Kidney epithelial cell (primary cell): ENCODE results near the gene FOXA3. TPM values are rescaled to one million over a fixed set of nuclear protein-coding genes. Genes with fewer than 3 reads are reported as not detected.

Experiments used
- DNase-seq: peaks from one replicate; pipeline ENCODE4 v3.0.0-alpha.2; 2010; ENCODE audit warnings: low read depth
- H3K27me3 ChIP-seq: 2 replicates; pipeline ENCODE4 v1.6.0; 2011; ENCODE audit warnings: low read length; ENCODE audit not compliant: control insufficient read depth, insufficient read depth
- H3K36me3 ChIP-seq: 2 replicates; pipeline ENCODE4 v1.5.1; 2011; ENCODE audit warnings: low read length; ENCODE audit not compliant: control insufficient read depth, insufficient read depth
- H3K4me3 ChIP-seq: 2 replicates; pipeline ENCODE4 v1.5.1; 2011; ENCODE audit warnings: low read depth, mild to moderate bottlenecking, control low read depth, low read length
- total RNA-seq: library from RNA; depleted of rRNA; stranded (reverse); fragments of >200 nt; gene quantifications from 2 replicates; pipeline ENCODE4 v1.2.3, GENCODE V29; 2015
- TF ChIP-seq, protein P1 (sequence below): IDR thresholded peaks from 2 replicates; pipeline ENCODE4 v1.5.1; 2011; ENCODE audit warnings: mild to moderate bottlenecking, moderate library complexity, low read length, control low read depth, inconsistent platforms; ENCODE audit not compliant: insufficient read depth, poor library complexity, severe bottlenecking

Gene FOXA3
- total RNA-seq, 1 donor from 2014 or later = 0.50 TPM

DNA sequence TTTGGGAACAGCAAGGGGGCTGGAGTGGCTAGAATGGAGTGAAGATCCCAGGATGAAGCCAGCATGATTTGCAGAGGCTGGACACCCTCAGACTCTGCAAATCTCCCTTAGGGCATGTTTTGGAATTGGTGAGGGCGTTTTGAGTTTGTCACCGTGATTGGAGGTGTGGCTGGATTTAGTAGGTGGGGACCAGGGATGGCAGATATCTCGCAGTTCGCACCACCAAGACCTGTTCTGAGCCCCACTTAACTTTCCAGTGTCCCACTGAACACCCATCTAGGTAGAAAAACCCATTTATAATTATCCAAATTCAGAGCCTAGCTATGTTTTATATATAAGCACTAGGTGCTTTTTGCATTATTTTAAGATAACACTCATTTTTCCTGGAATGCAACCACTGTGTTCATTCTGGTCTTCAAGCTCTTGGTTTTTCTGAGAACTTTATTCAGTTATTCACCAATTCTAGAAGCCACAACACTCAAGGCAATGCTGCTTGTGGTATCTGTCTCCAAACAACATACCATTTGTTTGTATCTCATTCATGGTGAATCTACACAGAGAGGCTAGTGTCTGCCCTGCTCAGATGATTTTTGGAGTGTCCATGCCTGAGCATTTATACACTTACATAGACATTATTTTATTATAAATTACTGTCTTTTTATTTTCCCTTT lies 53.4 kb downstream of the FOXA3 start:
- no peak for DNase-seq
- H3K4me3 ChIP-seq = no peak overlapping the region
- TF ChIP-seq, protein P1, sequence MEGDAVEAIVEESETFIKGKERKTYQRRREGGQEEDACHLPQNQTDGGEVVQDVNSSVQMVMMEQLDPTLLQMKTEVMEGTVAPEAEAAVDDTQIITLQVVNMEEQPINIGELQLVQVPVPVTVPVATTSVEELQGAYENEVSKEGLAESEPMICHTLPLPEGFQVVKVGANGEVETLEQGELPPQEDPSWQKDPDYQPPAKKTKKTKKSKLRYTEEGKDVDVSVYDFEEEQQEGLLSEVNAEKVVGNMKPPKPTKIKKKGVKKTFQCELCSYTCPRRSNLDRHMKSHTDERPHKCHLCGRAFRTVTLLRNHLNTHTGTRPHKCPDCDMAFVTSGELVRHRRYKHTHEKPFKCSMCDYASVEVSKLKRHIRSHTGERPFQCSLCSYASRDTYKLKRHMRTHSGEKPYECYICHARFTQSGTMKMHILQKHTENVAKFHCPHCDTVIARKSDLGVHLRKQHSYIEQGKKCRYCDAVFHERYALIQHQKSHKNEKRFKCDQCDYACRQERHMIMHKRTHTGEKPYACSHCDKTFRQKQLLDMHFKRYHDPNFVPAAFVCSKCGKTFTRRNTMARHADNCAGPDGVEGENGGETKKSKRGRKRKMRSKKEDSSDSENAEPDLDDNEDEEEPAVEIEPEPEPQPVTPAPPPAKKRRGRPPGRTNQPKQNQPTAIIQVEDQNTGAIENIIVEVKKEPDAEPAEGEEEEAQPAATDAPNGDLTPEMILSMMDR = no peak

DNA sequence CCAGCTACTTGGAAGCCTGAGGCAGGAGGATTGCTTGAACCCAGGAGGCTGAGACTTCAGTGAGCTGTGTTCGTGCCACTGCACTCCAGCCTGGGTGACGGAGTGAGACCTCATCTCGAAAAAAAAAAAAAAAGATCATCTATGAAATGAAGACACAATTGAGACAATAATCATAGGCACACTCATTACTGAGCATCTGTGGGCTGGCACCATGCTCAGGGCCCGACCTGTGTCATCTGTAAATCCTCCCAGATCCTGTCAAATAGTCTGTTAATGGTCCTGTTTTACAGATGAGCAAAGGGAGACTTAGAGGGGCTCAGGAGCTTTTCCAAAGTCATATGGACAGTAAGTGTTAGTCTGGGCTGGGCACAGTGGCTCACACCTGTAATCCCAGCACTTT lies 54.6 kb downstream of the FOXA3 start:
- no peaks in the 10 kb centered on the region for H3K36me3 ChIP-seq
- TF ChIP-seq, protein P1 = no peak
- H3K4me3 ChIP-seq = no peak overlapping the region
- no peak for DNase-seq
- peaks cover 15% of the 10 kb centered on the region for H3K27me3 ChIP-seq

More for the DNA sequence above, 53.4 kb downstream of the FOXA3 start:
- peaks cover 15% of the 10 kb centered on the region for H3K27me3 ChIP-seq
- no peaks in the 10 kb centered on the region for H3K36me3 ChIP-seq

DNA sequence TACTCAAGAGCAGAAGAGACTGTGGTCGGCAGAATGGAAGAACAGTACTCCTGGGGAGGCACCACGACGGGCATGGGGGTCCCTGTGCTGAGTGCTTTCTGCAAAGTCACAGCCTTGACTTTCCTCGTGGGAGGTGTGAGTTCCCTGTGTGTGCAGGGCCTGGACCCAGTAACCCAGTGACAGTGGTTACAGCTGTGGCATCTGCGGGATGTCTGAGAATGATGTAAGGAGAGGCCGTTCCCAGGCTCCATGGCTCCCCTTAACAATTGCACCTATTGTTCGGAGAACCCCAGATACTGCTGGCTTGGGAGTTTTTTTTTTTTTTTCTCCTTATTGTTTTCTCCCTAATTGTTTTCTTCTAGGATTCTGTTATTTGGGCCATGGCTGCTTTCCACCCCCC lies 55.6 kb downstream of the FOXA3 start:
- no peak for DNase-seq
- H3K27me3 ChIP-seq = peaks cover 13% of the 10 kb centered on the region
- TF ChIP-seq, protein P1 = no peak
- no peak overlapping the region for H3K4me3 ChIP-seq
- no peaks in the 10 kb centered on the region for H3K36me3 ChIP-seq

DNA sequence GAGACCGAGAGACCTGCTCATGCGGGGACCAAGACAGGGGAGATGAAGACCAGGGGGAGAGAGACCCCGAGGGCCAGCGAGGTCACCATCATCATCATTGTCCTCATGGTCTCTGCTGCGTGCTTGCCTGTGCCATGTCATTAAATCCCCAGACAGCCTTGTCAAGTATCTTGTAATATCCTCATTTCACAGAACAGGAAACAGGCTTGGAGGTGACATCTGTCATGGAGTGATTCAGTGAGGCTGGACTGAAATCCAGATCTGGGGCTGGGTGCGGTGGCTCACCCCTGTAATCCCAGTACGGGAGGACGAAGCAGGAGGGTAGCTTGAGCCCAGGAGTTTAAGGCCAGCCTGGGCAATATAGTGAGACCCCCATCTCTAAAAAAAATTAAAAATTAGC lies 56.3 kb downstream of the FOXA3 start:
- H3K27me3 ChIP-seq = peaks cover 13% of the 10 kb centered on the region
- no peak for DNase-seq
- TF ChIP-seq, protein P1 = no peak
- no peak overlapping the region for H3K4me3 ChIP-seq
- H3K36me3 ChIP-seq = no peaks in the 10 kb centered on the region

DNA sequence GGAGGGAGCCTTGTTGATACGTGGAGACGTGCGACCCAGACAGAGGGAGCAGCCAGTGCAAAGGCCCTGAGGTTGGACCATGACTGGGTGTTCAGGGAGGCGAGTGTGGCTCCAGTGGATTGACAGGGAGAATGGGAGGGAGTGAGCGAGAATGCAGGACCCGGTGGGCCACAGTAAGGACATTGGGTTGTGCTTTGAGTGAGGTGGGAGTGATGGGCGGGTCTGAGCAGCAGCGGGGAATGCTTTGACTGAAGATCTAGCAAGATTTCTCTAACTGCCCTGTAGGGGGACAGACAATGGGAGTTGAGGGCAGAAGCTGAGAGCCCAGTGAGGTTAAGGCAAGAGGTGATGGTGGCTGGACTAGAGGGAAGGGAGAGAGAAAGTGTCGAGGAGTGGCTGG lies 58.2 kb downstream of the FOXA3 start:
- no peak for DNase-seq
- Histone ChIP-seq H3K36me3 (no peaks in the 10 kb centered on the region), H3K27me3 (peaks cover 13% of the 10 kb centered on the region), H3K4me3 (no peak overlapping the region)
- TF ChIP-seq, protein P1 = peak; percentile 28

Other genes with a start within 250 kb of the FOXA3 start
- 30.7 and 33.6 TPM in 2 replicates for gene EML2, start 224.9 kb upstream of the FOXA3 start, total RNA-seq
- gene GIPR, start 196.1 kb upstream of the FOXA3 start, total RNA-seq = 0.46 TPM in 1 of 2 replicates, not detected in the other
- 177 and 219 TPM in 2 replicates for gene SNRPD2, start 172.4 kb upstream of the FOXA3 start, total RNA-seq
- gene QPCTL, start 171.7 kb upstream of the FOXA3 start, total RNA-seq = 15.6 and 26.2 TPM in 2 replicates
- gene FBXO46, start 133.4 kb upstream of the FOXA3 start, total RNA-seq = 13.0 and 15.8 TPM in 2 replicates
- gene MEIOSIN, start 130.9 kb upstream of the FOXA3 start, total RNA-seq = not detected in 2 replicates
- 11.7 and 16.9 TPM in 2 replicates for gene SIX5, start 95.1 kb upstream of the FOXA3 start, total RNA-seq
- gene DMPK, start 81.8 kb upstream of the FOXA3 start, total RNA-seq = 17.7 and 17.8 TPM in 2 replicates
- 29.9 and 35.8 TPM in 2 replicates for gene DMWD, start 71.5 kb upstream of the FOXA3 start, total RNA-seq
- gene RSPH6A, start 49.0 kb upstream of the FOXA3 start, total RNA-seq = not detected in 2 replicates
- 32.2 and 52.0 TPM in 2 replicates for gene SYMPK, start 1.2 kb upstream of the FOXA3 start, total RNA-seq
- 32.9 and 36.4 TPM in 2 replicates for gene IRF2BP1, start 21.8 kb downstream of the FOXA3 start, total RNA-seq
- gene MYPOP, start 38.3 kb downstream of the FOXA3 start, total RNA-seq = 3.0 and 8.0 TPM in 2 replicates
- gene NANOS2, start 50.5 kb downstream of the FOXA3 start, total RNA-seq = not detected in 2 replicates
- under 0.01 TPM in 1 of 2 replicates, not detected in the other for gene NOVA2, start 109.5 kb downstream of the FOXA3 start, total RNA-seq
- 7.1 and 9.7 TPM in 2 replicates for gene CCDC61, start 131.1 kb downstream of the FOXA3 start, total RNA-seq
- gene PGLYRP1, start 158.7 kb downstream of the FOXA3 start, total RNA-seq = not detected in 2 replicates
- gene IGFL4, start 176.7 kb downstream of the FOXA3 start, total RNA-seq = not detected in 2 replicates